DOHH2 (cell line): ENCODE data around the gene SCUBE1.

Experiments
- EZH2phosphoT487 ChIP-seq: fragments of 200-600 bp; sonication (generic); IDR thresholded peaks from 2 replicates; pipeline ENCODE4 v1.6.1; 2017; ENCODE audit warnings: borderline replicate concordance, mild to moderate bottlenecking, antibody characterized with exemption, low read length, moderate library complexity, mixed read lengths
- TF ChIP-seq, protein P1 (sequence below): fragments of 200-600 bp; sonication (generic); IDR thresholded peaks from one replicate; pipeline ENCODE4 v1.5.1; 2014; ENCODE audit warnings: antibody characterized with exemption, mild to moderate bottlenecking, low read depth, low read length; ENCODE audit not compliant: poor library complexity, severe bottlenecking

- TF ChIP-seq, protein P1, sequence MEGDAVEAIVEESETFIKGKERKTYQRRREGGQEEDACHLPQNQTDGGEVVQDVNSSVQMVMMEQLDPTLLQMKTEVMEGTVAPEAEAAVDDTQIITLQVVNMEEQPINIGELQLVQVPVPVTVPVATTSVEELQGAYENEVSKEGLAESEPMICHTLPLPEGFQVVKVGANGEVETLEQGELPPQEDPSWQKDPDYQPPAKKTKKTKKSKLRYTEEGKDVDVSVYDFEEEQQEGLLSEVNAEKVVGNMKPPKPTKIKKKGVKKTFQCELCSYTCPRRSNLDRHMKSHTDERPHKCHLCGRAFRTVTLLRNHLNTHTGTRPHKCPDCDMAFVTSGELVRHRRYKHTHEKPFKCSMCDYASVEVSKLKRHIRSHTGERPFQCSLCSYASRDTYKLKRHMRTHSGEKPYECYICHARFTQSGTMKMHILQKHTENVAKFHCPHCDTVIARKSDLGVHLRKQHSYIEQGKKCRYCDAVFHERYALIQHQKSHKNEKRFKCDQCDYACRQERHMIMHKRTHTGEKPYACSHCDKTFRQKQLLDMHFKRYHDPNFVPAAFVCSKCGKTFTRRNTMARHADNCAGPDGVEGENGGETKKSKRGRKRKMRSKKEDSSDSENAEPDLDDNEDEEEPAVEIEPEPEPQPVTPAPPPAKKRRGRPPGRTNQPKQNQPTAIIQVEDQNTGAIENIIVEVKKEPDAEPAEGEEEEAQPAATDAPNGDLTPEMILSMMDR, result no peak
- TF ChIP-seq EZH2phosphoT487, result no peak
These were observed 172.1 kb downstream of the SCUBE1 start for GRCh38 chr22:43171019-43171491.
